HK-2 (cell line): Measurements from ENCODE around the gene NUDCD3.
"Not testable (repeated sequence)": the region's sequence is repeated elsewhere in the genome, so short reads cannot be mapped to it uniquely, and the experiment has no call there.

Experiments used
- DNase-seq: peaks from one replicate; pipeline ENCODE4 v3.0.0-alpha.2; 2018; ENCODE audit not compliant: unreplicated experiment

The NUDCD3 gene

DNA sequence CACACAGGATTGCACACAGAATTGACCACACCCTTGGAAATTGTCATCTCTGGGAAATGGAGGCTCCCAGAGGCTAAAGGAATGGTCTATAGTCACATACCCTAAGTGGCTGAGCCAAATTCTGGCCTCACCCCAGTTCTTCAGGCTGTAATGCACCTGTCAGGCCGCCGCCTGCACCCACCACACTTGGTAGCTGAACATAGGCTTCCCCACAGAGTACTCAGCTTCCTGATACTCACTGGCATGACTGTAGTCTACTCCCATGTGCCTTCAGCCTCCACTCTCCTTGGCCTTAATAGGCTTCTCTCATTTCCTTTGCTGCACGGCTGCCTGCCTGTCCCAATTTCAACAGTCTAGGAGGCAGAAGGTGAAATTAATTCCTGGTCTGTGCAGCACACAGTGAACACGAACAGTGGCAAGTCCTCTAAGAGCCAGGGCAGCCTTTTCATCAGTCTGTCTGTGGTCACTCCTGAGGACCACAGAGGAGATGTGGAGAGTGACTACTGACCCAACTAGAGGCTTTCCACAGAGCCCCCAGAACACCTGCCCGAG lies 42.5 kb downstream of the NUDCD3 start:
- no peak for DNase-seq

DNA sequence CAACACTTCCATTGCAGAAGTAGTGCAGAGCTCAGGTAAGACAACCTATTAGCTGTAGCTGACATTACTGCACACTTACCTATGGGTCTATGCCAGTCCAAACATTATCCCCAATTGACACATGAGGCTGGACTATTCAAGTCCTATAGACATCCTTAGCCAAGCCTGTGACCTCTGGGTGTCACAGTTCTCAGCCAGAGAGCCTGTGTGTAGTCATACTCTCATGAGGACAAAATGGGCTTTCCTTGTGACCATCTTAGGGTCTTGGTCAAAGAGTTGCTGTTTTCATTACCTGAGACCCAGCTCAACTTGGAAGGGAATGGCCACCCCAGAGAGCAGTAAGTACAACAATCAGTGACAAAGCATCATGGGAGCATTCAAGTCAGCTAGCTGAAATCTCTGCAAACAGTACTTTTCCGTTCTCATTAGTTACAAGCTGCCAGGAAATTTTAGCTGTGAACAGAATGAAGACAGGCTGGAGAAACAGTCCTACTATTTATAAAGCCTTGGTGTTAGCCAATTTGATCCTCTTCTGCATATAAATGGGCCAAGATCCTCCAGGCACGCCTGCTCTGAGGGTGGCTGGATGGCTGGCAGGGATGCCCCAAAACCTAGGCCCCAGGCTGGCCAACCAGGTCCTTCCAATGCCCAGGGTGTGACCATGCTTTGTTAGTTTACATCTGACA lies 44.3 kb downstream of the NUDCD3 start:
- no peak for DNase-seq

DNA sequence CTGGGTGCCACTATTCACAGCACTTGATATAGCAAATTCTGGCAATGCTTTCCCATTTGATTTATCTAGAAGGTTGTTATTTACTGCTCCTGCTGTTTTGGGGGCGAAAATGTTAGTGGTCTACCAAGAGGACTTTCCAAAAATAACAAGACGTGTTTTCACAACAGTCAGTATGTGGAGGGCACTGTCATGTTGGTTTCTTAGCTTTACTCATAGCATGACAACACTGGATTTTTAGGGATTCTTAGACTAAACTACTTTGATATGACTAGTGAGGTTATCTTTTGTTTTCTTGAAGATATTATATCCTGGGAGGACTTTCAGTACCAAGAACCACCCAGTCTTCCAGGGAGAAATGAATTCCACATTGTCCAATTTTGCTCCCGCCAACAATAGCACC lies 49.4 kb downstream of the NUDCD3 start:
- no peak for DNase-seq

- no peak for DNase-seq
Measured at GRCh38 chr7:44440577-44441078, 49.8 kb downstream of the NUDCD3 start.

DNA sequence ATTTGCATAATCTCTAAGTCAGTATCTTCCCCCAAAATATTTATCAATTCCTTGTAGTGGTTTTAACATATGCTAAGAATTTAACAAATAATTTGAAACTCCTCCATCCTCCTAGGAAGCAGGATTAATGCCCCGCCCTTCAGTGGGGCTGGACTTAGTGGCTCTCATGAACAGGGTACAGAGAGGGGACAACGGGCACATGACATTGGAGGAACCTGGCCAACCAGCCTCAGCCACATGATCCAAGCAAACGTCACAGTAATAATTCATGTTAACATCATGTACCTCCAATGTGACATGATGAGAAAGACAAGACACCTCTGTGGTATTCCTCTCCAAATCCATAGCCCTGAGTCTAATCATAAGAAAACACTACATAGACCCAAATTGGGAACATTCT lies 50.5 kb downstream of the NUDCD3 start:
- DNase-seq = no peak

GRCh38 chr7:44438816-44439215 lies 51.6 kb downstream of the NUDCD3 start:
- DNase-seq = no peak

DNA sequence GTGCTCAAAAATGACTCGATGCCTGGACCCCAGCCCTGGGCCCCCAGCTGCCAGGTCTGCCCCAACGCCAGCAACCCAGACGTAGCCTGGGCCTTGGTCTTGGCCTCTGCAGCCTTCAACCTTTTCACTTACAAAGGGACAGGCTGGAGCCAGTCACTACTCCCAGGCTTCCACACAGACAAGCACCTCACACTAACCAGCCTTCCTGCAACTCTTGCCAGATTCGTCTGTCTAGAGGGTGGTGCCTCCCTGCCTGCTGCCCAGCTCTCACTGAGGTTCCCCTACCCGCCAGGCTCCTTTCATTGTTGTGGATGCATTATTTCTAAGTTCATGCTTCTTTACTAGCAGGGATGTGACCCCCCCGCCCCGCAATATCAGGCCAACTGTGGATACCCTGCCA lies 56.3 kb downstream of the NUDCD3 start:
- no peak for DNase-seq

- DNase-seq = no peak
Measured at GRCh38 chr7:44433255-44434022, 57.0 kb downstream of the NUDCD3 start.

DNA sequence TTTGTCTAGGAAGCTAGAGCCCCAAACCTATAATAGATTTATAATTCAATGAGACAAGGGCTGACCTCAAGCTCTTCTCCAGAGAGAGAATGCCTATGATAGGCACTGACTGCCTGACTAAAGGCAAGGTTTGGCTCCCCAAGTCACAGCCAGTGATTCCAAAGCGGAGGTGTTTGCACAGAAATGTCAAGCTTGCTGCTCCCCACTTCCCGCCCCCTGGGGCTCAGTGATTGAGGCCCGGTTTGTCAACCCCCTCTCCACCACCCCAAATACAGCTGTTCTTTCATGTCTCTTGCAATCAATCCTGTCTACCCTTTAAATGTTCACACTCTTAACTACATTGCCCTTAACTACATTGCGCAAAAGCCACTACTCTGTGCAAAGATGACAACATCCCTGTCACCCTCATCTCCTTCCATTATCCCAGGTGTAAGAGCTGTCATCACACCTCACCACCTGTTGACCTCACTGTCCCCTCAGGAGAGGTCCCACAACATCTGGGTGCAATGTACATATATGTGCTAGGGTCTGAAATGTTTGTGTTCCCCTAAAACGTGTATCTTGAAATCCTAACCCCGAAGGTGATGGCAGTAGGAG lies 58.0 kb downstream of the NUDCD3 start:
- no peak for DNase-seq

GRCh38 chr7:44431091-44431608 lies 59.3 kb downstream of the NUDCD3 start:
- peak; percentile 25 for DNase-seq

DNA sequence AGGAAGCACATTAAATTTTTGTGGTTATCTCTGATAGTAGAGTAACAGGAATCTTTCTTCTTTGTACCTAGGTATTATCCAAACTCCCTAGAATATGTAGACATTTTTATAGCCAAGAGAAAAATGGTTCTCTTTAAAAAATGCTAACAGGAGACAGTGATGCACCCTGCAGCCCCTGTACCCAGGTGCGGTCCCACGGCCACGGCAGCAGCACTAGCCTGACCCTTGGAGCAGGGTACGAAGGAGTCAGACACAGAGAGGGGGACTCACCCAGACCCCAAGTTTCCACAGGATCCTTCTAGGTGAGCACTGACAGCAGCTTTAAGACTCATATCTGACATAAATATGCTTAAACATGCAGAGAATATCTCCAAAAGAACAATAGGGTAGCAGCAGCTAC lies 60.4 kb downstream of the NUDCD3 start:
- no peak for DNase-seq

- not testable (repeated sequence) for DNase-seq
Measured at GRCh38 chr7:44424762-44425161, 65.7 kb downstream of the NUDCD3 start.

GRCh38 chr7:44416941-44417340 lies 73.5 kb downstream of the NUDCD3 start:
- no peak for DNase-seq

DNA sequence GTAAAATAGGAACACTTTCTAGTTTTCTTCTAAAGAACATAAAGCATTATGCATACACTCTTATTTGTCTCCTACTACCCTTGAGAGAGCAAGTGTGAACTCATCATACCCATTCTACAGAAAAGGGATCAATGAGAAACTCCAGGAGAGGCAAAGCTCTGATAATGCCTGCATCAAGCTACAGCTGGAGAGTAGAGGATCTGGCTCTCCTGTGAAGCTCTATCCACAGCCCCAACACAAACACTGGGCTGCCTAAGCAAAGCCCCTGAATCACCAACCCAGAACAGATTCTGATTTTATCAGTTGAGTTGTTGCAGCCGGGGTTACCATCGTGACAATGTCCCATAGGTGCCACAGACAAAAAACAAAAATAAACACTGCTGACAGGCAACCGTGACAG lies 74.9 kb downstream of the NUDCD3 start:
- peak; percentile 25 for DNase-seq

DNA sequence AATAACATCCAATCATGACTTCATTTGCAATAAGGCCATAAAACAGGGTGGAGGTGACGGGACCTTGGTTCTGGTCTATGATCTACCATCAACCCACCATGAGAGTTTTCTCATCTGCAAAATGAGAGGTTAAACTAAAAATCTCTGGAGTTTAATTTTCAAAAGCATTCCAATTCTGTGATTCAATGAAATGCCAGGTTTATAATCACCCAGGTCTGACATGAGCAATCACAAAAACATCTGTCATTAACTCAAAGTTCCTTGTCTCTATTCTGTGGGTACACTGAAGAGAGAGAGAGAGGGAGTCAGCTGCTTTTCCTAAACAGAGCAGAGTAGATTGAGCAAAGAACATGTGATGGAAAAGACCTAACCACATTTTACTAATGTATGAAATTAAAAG lies 75.4 kb downstream of the NUDCD3 start:
- no peak for DNase-seq

GRCh38 chr7:44411306-44411705 lies 79.2 kb downstream of the NUDCD3 start:
- DNase-seq = no peak

- no peak for DNase-seq
Measured at GRCh38 chr7:44408596-44408995, 81.9 kb downstream of the NUDCD3 start.

GRCh38 chr7:44403775-44404174 lies 86.7 kb downstream of the NUDCD3 start:
- DNase-seq = no peak

DNA sequence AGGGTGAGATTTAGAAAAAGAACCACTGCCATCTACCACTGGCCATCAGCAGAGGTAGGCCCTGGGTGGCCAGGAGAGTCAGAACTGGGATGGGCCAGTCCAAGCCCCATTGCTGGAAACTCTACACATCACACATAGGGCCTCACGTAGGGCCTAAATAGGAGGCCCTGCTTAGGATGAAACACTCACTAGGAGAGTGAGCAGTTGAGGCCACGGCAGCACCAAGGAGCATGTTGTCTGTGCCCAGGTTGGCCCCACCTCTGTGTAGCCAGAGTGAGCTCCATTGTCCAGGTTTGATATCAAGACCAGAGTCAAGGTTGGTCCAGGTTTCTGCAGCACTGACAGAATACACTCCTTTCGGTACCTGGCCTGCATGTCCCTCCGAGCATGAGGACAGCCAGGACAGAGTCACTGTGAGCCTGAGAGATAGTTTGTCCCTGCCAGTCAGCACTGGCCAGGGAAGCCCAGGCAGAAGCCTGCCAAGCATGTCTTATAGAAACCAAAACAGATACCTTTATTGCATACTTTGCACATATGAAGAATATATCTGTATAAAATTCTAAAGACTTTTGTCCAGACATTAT lies 87.2 kb downstream of the NUDCD3 start:
- no peak for DNase-seq

- no peak for DNase-seq
Measured at GRCh38 chr7:44402401-44403060, 87.9 kb downstream of the NUDCD3 start.

- no peak for DNase-seq
Measured at GRCh38 chr7:44401692-44402091, 88.8 kb downstream of the NUDCD3 start.
